Thoracic aorta (tissue), 2 donors: ENCODE measurements around the gene NAPB. TPM values are rescaled to one million over a fixed set of nuclear protein-coding genes. Genes with fewer than 3 reads are reported as not detected.

Experiments
- ATAC-seq: fragments of 150-250 bp; one replicate; pipeline ENCODE4 v1.8.0; 2017; ENCODE audit warnings: low read depth; ENCODE audit not compliant: insufficient number of reproducible peaks, low FRiP score
- DNase-seq: peaks from one replicate; pipeline ENCODE4 v3.0.0-alpha.2; 2020; ENCODE audit warnings: low spot score
- H3K27ac ChIP-seq, 2 donors: fragments of 200-600 bp; sonication (generic); 1 replicate in 1 of 2; 2 replicates in 1 of 2; pipeline ENCODE4 v1.5.1; 2016; ENCODE audit warnings: mild to moderate bottlenecking in 2 of 2, moderate library complexity in 2 of 2
- H3K27me3 ChIP-seq: fragments of 200-600 bp; sonication (generic); replicated peaks from 2 replicates; pipeline ENCODE4 v1.6.0; 2016; ENCODE audit warnings: mild to moderate bottlenecking; ENCODE audit not compliant: insufficient read depth
- H3K36me3 ChIP-seq: fragments of 200-600 bp; sonication (generic); one replicate; pipeline ENCODE4 v1.5.1; 2016
- H3K4me1 ChIP-seq, 2 donors: fragments of 200-600 bp; sonication (generic); 1 replicate in 1 of 2; 2 replicates in 1 of 2; pipeline versions ENCODE4 v1.5.1 to v1.6.0; 2016; ENCODE audit warnings: low read depth in 2 of 2, mild to moderate bottlenecking in 1 of 2; ENCODE audit not compliant: control insufficient read depth in 1 of 2
- H3K4me3 ChIP-seq: fragments of 200-600 bp; sonication (generic); 2 replicates; pipeline ENCODE4 v1.5.1; 2016; ENCODE audit warnings: mild to moderate bottlenecking
- H3K9me3 ChIP-seq: fragments of 200-600 bp; sonication (generic); 2 replicates; pipeline ENCODE4 v1.5.1; 2016
- total RNA-seq, 2 donors: library from RNA; depleted of rRNA; stranded (reverse); fragments of >200 nt; gene quantifications; one replicate each; pipeline versions ENCODE4 v1.1.0 to v1.2.3, GENCODE V29; 2016
- TF ChIP-seq, protein P1 (sequence below): fragments of 200-600 bp; sonication (generic); IDR thresholded peaks from one replicate; pipeline ENCODE4 v1.5.1; 2019; ENCODE audit warnings: antibody characterized with exemption

Gene NAPB
- total RNA-seq, 2 donors from 2014 or later, result 10.2 to 17.1 TPM

DNA sequence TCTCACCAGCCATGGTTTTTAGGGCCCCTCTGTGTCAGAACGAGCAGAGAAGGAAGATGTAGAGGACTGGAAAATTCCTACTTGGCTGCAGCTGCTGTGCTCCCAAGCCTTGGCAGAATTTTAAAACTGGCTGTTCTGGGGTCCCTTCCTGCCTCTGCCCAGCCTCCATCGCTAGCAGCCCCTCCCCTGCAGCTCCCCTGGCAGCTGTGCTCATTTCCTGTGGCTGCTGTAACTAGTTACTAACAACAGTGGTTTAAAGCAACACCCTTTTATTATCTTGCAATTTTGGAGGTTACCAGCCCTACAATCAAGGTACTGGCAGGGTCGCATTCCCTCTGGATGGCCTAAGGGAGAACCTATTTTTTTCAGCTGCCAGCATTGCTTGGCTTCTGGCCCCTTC lies 35.1 kb upstream of the NAPB start:
- no peak for ATAC-seq
- no peak overlapping the region for H3K27ac ChIP-seq
- TF ChIP-seq, protein P1, sequence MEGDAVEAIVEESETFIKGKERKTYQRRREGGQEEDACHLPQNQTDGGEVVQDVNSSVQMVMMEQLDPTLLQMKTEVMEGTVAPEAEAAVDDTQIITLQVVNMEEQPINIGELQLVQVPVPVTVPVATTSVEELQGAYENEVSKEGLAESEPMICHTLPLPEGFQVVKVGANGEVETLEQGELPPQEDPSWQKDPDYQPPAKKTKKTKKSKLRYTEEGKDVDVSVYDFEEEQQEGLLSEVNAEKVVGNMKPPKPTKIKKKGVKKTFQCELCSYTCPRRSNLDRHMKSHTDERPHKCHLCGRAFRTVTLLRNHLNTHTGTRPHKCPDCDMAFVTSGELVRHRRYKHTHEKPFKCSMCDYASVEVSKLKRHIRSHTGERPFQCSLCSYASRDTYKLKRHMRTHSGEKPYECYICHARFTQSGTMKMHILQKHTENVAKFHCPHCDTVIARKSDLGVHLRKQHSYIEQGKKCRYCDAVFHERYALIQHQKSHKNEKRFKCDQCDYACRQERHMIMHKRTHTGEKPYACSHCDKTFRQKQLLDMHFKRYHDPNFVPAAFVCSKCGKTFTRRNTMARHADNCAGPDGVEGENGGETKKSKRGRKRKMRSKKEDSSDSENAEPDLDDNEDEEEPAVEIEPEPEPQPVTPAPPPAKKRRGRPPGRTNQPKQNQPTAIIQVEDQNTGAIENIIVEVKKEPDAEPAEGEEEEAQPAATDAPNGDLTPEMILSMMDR, result no peak

DNA sequence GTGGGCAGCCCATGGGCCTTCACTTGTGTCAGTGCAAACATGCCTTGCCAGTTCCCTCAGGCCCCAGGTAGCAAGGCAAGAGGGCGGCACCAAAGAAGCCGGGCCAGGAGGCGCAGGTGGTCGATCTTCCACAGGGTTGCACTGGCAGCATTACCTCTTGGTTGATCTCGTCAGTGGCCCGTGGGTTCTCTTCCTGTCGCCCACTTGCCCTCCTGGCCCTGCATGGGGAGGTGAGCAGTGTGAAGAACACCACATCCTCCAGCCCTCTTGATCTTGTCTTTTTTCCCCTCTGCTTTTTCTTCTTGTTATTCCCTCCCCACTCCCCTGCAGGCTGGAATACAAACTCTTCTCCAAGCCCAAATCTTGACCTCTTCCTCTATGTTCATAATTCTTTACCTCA lies 34.4 kb upstream of the NAPB start:
- Histone ChIP-seq H3K27ac (no peak overlapping the region), H3K27me3 (no peaks in the 10 kb centered on the region), H3K36me3 (no peaks in the 10 kb centered on the region), H3K4me1 (no peaks in the 10 kb centered on the region), H3K9me3 (no peaks in the 10 kb centered on the region), H3K4me3 (no peak overlapping the region)
- ATAC-seq, result no peak
- DNase-seq, result no peak
- TF ChIP-seq, protein P1, result no peak

More for the DNA sequence above, 35.1 kb upstream of the NAPB start:
- Histone ChIP-seq H3K4me1 (no peaks in the 10 kb centered on the region), H3K36me3 (no peaks in the 10 kb centered on the region), H3K9me3 (no peaks in the 10 kb centered on the region), H3K27me3 (no peaks in the 10 kb centered on the region), H3K4me3 (no peak overlapping the region)
- no peak for DNase-seq

DNA sequence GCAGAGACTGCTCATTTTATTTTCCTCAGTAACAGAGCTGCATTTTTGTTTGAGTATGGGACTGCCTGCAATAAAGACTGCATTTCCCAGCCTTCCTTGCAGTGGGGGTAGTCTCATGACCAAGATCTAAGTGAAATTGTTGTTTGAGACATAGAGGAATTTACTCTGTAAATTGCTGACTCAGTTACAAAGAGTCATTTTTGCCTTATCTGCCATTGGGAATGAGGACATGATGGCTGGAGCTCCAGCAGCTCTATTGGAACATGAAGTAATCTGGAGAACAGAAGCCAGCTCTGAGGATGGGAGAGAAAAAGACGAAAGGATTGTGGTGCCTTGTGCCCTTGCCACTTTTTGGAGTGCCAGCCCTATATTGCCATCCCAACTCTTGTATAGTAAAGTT lies 33.5 kb upstream of the NAPB start:
- H3K27ac ChIP-seq, result no peak overlapping the region
- no peaks in the 10 kb centered on the region for H3K27me3 ChIP-seq
- DNase-seq (no peak), ATAC-seq (no peak)
- TF ChIP-seq, protein P1, result no peak
- no peak overlapping the region for H3K4me3 ChIP-seq
- H3K9me3 ChIP-seq, result no peaks in the 10 kb centered on the region
- H3K36me3 ChIP-seq, result no peaks in the 10 kb centered on the region
- H3K4me1 ChIP-seq, result no peaks in the 10 kb centered on the region

DNA sequence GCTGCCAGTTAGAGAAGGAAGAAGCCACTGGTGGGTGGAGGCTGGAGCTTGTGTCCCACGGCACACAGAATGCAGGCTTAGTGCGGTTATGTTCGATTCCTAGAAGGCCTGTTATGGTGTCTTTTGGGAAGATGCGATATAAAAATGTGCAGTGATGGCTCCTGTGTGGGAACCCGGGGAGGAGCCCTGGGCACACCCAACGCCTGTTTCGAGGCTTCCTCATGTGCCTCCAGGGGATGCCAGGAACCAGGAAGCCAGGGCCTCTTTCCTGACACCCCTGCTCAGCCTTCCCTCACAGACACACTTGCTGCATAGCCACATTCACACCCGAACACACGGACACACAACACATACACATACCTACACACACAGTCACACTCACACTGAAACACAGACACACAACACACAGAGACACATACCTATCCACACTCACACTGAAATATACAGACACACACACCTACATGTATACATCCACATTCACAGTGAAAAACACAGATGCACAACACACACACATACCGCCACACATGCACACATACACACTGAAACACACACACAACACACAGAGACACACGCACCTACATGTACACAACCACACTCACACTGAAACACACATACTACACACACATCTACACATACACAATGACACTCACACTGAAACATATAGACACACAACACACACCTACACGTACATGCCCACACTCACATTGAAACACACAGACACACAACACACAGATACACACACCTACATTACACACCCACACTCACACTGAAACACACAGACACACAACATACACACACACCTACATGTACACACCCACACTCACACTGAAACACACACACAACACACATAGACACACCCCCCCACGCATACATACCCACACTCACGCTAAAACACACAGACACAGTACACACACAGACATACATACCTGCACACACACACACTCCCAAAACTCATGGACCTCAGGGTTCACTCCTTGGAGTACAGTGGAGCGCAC lies 32.6 kb upstream of the NAPB start:
- Histone ChIP-seq H3K27ac (no peak overlapping the region), H3K27me3 (no peaks in the 10 kb centered on the region), H3K36me3 (no peaks in the 10 kb centered on the region), H3K4me1 (no peaks in the 10 kb centered on the region), H3K4me3 (no peak overlapping the region), H3K9me3 (no peaks in the 10 kb centered on the region)
- TF ChIP-seq, protein P1, result no peak
- DNase-seq (no peak), ATAC-seq (no peak)

DNA sequence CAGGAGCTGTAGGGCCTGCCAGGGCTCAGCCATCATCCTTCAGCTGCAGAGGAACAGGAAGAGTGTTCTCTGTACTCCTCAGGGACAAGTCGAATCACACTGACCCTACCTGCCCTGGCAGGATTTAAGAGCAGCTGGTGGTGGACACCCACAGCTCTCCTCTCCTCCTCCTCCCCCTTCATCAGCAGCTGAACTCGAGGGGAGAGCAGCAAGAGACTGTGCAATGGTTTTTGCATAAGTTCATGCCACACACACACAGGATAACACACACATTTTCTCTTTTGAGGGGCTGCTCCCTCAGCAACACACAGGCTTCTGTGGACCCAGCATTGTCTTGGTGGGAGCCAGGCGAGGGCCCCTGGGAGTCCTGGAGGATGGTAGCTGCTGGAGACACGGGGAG lies 31.5 kb upstream of the NAPB start, which contains the start of gene CST11:
CST11 (minus strand) TSS at position 101 of the 400 bp plus-strand sequence; CDS start at position 36, 65 bp downstream.
- no peak for ATAC-seq

More for the DNA sequence above, 31.5 kb upstream of the NAPB start, which contains the start of gene CST11:
- Histone ChIP-seq H3K4me1 (no peaks in the 10 kb centered on the region), H3K4me3 (no peak within 1 kb of the TSS), H3K27ac (no peak within 1 kb of the TSS), H3K27me3 (no peaks in the 10 kb centered on the region), H3K36me3 (no peaks in the 10 kb centered on the region), H3K9me3 (no peaks in the 10 kb centered on the region)
- TF ChIP-seq, protein P1, result no peak
- no peak for DNase-seq
